HEK293 (cell line): ENCODE results near the gene SOCS4.

ENCODE experiments used
- CTCF ChIA-PET: fragments of 350-600 bp; formaldehyde crosslinking; extraction: SDS; loops from one replicate; lab custom pipeline; 2021; ENCODE audit warnings: antibody characterized with exemption; lab: Yijun Ruan, JAX
- POLR2A ChIA-PET: fragments of 300-600 bp; formaldehyde crosslinking; extraction: SDS; loops from one replicate; lab custom pipeline; 2020; ENCODE audit warnings: antibody characterized with exemption, inconsistent platforms; lab: Yijun Ruan, JAX
- H3K27ac ChIP-seq: fragments of 200-500 bp; sonication (Bioruptor generic); 2 replicates; pipeline ENCODE4 v1.5.1; 2014; ENCODE audit warnings: low read depth, low read length, control low read depth, inconsistent platforms; ENCODE audit errors: extremely low read depth
- H3K36me3 ChIP-seq, 2 experiments: fragments of 200-500 bp in 1 of 2; sonication (Bioruptor generic) in 1 of 2; 1 replicate in 1 of 2; 2 replicates in 1 of 2; pipeline ENCODE4 v1.5.1; 2014 to 2017; ENCODE audit warnings: inconsistent platforms in 2 of 2, low read length in 2 of 2; ENCODE audit not compliant: control insufficient read depth in 2 of 2, insufficient read depth in 1 of 2
- H3K4me1 ChIP-seq: fragments of 200-500 bp; sonication (Bioruptor generic); 2 replicates; pipeline ENCODE4 v1.5.1; 2014; ENCODE audit warnings: mild to moderate bottlenecking, low read length, inconsistent platforms; ENCODE audit not compliant: control insufficient read depth, insufficient read depth
- H3K4me3 ChIP-seq: 2 replicates; pipeline ENCODE4 v1.5.1; 2011; ENCODE audit warnings: low read depth, mild to moderate bottlenecking, control low read depth, low read length, moderate library complexity
- H3K9me3 ChIP-seq: fragments of 200-500 bp; sonication (Bioruptor generic); 2 replicates; pipeline ENCODE4 v1.5.1; 2014; ENCODE audit warnings: low read depth, low read length, inconsistent platforms; ENCODE audit not compliant: control insufficient read depth, insufficient read depth
- GLI4 ChIP-seq: fragments of 450-650 bp; formaldehyde crosslinking; IDR thresholded peaks from 2 replicates; pipeline ENCODE4 v1.5.1; 2016; ENCODE audit warnings: missing biosample characterization, missing genetic modification characterization
- KLF16 ChIP-seq: fragments of 450-650 bp; formaldehyde crosslinking; IDR thresholded peaks from 2 replicates; pipeline ENCODE4 v1.5.1; 2017; ENCODE audit warnings: missing biosample characterization, missing genetic modification characterization
- ZEB2 ChIP-seq: fragments of 450-650 bp; formaldehyde crosslinking; IDR thresholded peaks from 2 replicates; pipeline ENCODE4 v1.5.1; 2016; ENCODE audit warnings: missing biosample characterization, missing genetic modification characterization
- ZNF2 ChIP-seq: fragments of 450-650 bp; formaldehyde crosslinking; IDR thresholded peaks from 2 replicates; pipeline ENCODE4 v1.5.1; 2016; ENCODE audit warnings: missing biosample characterization, missing genetic modification characterization
- ZNF280D ChIP-seq: fragments of 450-650 bp; formaldehyde crosslinking; IDR thresholded peaks from 2 replicates; pipeline ENCODE4 v1.5.1; 2016; ENCODE audit warnings: missing biosample characterization, missing genetic modification characterization
- ZNF521 ChIP-seq: fragments of 450-650 bp; formaldehyde crosslinking; IDR thresholded peaks from 2 replicates; pipeline ENCODE4 v1.5.1; 2017; ENCODE audit warnings: missing biosample characterization, mild to moderate bottlenecking, missing genetic modification characterization
- ZNF544 ChIP-seq: fragments of 450-650 bp; formaldehyde crosslinking; IDR thresholded peaks from 2 replicates; pipeline ENCODE4 v1.5.0; 2017; ENCODE audit warnings: missing biosample characterization, missing genetic modification characterization
- ZNF629 ChIP-seq: fragments of 450-650 bp; formaldehyde crosslinking; IDR thresholded peaks from 2 replicates; pipeline ENCODE4 v1.5.1; 2017; ENCODE audit warnings: missing biosample characterization, missing genetic modification characterization
- ZNF639 ChIP-seq: fragments of 450-650 bp; formaldehyde crosslinking; IDR thresholded peaks from 2 replicates; pipeline ENCODE4 v1.5.1; 2016; ENCODE audit warnings: missing biosample characterization, missing genetic modification characterization
- ZNF785 ChIP-seq: fragments of 450-650 bp; formaldehyde crosslinking; IDR thresholded peaks from 2 replicates; pipeline ENCODE4 v1.5.1; 2016; ENCODE audit warnings: missing biosample characterization, missing genetic modification characterization
- ZNF791 ChIP-seq: fragments of 450-650 bp; formaldehyde crosslinking; IDR thresholded peaks from 2 replicates; pipeline ENCODE4 v1.5.1; 2016; ENCODE audit warnings: missing biosample characterization, missing genetic modification characterization
- ZNF837 ChIP-seq: fragments of 450-650 bp; formaldehyde crosslinking; IDR thresholded peaks from 2 replicates; pipeline ENCODE4 v1.5.1; 2016; ENCODE audit warnings: missing biosample characterization, missing genetic modification characterization
- TF ChIP-seq, protein P1 (sequence below): fragments of 450-650 bp; formaldehyde crosslinking; IDR thresholded peaks from 2 replicates; pipeline ENCODE4 v1.5.1; 2016; ENCODE audit warnings: missing biosample characterization, missing genetic modification characterization
- TF ChIP-seq, protein P2 (sequence below): fragments of 450-650 bp; formaldehyde crosslinking; IDR thresholded peaks from 2 replicates; pipeline ENCODE4 v1.5.1; 2017; ENCODE audit warnings: missing biosample characterization, mild to moderate bottlenecking, missing genetic modification characterization, moderate library complexity
- TF ChIP-seq, protein P3 (sequence below): fragments of 450-650 bp; formaldehyde crosslinking; IDR thresholded peaks from 2 replicates; pipeline ENCODE4 v1.5.1; 2016; ENCODE audit warnings: missing biosample characterization, missing genetic modification characterization
- TF ChIP-seq, protein P4 (sequence below): fragments of 450-650 bp; formaldehyde crosslinking; IDR thresholded peaks from 2 replicates; pipeline ENCODE4 v1.5.1; 2017; ENCODE audit warnings: missing biosample characterization, missing genetic modification characterization

SOCS4 gene

DNA sequence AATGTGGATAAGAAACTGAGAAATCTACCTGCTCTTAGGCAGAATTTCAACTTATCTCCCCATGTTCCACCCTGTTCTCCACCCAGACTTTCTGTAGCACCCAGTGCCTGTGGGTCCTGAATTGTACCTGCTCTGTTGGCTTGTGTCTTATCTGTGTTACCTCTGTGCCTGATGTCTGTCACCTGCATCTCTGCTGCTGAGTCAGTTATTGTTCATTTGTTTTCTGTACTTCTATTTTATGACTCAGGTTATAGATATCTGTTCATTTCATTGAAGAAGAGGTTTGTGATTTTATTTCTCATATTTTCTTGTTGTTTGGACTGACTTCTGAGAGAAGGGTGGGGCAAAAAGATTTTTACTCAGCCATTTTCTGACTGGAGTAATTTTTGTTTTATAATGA is 11.7 kb downstream of the SOCS4 start (continued):
- TF ChIP-seq, protein P1, sequence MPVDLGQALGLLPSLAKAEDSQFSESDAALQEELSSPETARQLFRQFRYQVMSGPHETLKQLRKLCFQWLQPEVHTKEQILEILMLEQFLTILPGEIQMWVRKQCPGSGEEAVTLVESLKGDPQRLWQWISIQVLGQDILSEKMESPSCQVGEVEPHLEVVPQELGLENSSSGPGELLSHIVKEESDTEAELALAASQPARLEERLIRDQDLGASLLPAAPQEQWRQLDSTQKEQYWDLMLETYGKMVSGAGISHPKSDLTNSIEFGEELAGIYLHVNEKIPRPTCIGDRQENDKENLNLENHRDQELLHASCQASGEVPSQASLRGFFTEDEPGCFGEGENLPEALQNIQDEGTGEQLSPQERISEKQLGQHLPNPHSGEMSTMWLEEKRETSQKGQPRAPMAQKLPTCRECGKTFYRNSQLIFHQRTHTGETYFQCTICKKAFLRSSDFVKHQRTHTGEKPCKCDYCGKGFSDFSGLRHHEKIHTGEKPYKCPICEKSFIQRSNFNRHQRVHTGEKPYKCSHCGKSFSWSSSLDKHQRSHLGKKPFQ = no peak
- TF ChIP-seq ZNF521 (tag by site-specific recombination) (no peak), ZEB2 (no peak)

DNA sequence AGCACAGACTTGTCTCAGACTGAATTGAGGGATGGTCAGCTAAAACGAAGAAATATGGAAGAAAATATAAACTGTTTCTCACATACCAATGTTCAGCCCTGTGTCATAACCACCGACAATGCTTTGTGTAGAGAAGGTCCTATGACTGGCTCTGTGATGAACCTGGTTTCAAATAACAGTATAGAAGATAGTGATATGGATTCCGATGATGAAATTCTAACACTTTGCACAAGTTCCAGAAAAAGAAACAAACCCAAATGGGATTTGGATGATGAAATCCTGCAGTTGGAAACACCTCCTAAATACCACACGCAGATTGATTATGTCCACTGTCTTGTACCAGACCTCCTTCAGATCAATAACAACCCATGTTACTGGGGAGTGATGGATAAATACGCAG is 16.5 kb downstream of the SOCS4 start:
- peaks cover 17 to 26% of the 10 kb centered on the region in 2 experiments for H3K36me3 ChIP-seq
- H3K9me3 ChIP-seq = no peaks in the 10 kb centered on the region
- no peak overlapping the region for H3K27ac ChIP-seq
- no peak overlapping the region for H3K4me3 ChIP-seq
- H3K4me1 ChIP-seq = no peaks in the 10 kb centered on the region
- TF ChIP-seq ZNF639 (tag by site-specific recombination) = no peak
- TF ChIP-seq ZNF544 = no peak
- no peak for TF ChIP-seq ZNF791 (tag by site-specific recombination)
- no peak for TF ChIP-seq ZNF837
- TF ChIP-seq, protein P2, sequence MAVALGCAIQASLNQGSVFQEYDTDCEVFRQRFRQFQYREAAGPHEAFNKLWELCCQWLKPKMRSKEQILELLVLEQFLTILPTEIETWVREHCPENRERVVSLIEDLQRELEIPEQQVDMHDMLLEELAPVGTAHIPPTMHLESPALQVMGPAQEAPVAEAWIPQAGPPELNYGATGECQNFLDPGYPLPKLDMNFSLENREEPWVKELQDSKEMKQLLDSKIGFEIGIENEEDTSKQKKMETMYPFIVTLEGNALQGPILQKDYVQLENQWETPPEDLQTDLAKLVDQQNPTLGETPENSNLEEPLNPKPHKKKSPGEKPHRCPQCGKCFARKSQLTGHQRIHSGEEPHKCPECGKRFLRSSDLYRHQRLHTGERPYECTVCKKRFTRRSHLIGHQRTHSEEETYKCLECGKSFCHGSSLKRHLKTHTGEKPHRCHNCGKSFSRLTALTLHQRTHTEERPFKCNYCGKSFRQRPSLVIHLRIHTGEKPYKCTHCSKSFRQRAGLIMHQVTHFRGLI = no peak
- TF ChIP-seq ZNF2 = no peak
- no peak for TF ChIP-seq ZNF280D
- TF ChIP-seq ZNF629 (tag by site-specific recombination) = no peak
- no peak for TF ChIP-seq GLI4 (tag by site-specific recombination)
- TF ChIP-seq, protein P3, sequence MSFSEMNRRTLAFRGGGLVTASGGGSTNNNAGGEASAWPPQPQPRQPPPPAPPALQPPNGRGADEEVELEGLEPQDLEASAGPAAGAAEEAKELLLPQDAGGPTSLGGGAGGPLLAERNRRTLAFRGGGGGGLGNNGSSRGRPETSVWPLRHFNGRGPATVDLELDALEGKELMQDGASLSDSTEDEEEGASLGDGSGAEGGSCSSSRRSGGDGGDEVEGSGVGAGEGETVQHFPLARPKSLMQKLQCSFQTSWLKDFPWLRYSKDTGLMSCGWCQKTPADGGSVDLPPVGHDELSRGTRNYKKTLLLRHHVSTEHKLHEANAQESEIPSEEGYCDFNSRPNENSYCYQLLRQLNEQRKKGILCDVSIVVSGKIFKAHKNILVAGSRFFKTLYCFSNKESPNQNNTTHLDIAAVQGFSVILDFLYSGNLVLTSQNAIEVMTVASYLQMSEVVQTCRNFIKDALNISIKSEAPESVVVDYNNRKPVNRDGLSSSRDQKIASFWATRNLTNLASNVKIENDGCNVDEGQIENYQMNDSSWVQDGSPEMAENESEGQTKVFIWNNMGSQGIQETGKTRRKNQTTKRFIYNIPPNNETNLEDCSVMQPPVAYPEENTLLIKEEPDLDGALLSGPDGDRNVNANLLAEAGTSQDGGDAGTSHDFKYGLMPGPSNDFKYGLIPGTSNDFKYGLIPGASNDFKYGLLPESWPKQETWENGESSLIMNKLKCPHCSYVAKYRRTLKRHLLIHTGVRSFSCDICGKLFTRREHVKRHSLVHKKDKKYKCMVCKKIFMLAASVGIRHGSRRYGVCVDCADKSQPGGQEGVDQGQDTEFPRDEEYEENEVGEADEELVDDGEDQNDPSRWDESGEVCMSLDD (tag by site-specific recombination) = no peak
- TF ChIP-seq, protein P4, sequence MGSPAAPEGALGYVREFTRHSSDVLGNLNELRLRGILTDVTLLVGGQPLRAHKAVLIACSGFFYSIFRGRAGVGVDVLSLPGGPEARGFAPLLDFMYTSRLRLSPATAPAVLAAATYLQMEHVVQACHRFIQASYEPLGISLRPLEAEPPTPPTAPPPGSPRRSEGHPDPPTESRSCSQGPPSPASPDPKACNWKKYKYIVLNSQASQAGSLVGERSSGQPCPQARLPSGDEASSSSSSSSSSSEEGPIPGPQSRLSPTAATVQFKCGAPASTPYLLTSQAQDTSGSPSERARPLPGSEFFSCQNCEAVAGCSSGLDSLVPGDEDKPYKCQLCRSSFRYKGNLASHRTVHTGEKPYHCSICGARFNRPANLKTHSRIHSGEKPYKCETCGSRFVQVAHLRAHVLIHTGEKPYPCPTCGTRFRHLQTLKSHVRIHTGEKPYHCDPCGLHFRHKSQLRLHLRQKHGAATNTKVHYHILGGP = no peak
- TF ChIP-seq ZNF785 (tag by site-specific recombination) = no peak
- no peak for TF ChIP-seq KLF16
- CTCF ChIA-PET = no interaction called here
- POLR2A ChIA-PET = no interaction called here
